ENCODE measurements around the gene TFAP2D. TPM values are rescaled to one million over a fixed set of nuclear protein-coding genes. Genes with fewer than 3 reads are reported as not detected.

The TFAP2D gene
- total RNA-seq, 1 donor from 2014 or later = not detected

DNA sequence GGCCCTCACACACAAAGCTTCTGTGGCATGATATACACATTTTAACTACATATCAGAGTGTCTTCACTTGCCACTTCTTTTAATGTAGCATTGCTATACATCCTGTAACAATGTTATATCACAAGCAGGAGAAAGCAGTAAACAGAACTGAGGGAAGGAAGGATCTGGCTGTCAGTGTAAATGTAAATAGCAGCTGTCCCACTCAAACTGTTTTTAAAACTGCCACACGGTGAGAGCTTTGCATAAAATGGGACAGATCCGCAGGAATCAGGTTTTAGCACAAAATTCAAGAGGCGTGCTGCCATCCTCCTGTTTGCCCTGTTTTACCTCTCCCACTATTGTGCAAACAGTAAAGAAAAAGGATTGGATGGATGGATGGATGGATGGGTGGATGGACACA is 28.8 kb downstream of the TFAP2D start:
- H3K4me1 Mint-ChIP-seq = no peaks in the 10 kb centered on the region
- ChIA-PET CTCF (no interaction called here), POLR2A (no interaction called here)
- intact Hi-C loops (cut with micrococcal nuclease) = no loop called here
- TF ChIP-seq, protein P1, sequence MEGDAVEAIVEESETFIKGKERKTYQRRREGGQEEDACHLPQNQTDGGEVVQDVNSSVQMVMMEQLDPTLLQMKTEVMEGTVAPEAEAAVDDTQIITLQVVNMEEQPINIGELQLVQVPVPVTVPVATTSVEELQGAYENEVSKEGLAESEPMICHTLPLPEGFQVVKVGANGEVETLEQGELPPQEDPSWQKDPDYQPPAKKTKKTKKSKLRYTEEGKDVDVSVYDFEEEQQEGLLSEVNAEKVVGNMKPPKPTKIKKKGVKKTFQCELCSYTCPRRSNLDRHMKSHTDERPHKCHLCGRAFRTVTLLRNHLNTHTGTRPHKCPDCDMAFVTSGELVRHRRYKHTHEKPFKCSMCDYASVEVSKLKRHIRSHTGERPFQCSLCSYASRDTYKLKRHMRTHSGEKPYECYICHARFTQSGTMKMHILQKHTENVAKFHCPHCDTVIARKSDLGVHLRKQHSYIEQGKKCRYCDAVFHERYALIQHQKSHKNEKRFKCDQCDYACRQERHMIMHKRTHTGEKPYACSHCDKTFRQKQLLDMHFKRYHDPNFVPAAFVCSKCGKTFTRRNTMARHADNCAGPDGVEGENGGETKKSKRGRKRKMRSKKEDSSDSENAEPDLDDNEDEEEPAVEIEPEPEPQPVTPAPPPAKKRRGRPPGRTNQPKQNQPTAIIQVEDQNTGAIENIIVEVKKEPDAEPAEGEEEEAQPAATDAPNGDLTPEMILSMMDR (IDR thresholded peaks at IDR 0.05) = no peak
- DNase-seq (no peak), ATAC-seq (ENCODE audit: low read depth) (no peak)
- no peaks in the 10 kb centered on the region for H3K36me3 Mint-ChIP-seq (ENCODE audit: low read depth)
- H3K4me3 Mint-ChIP-seq = no peak overlapping the region
- H3K27me3 Mint-ChIP-seq = no peaks in the 10 kb centered on the region
- H3K9me3 Mint-ChIP-seq = peaks cover 4% of the 10 kb centered on the region
- H3K27ac Mint-ChIP-seq = no peak overlapping the region

DNA sequence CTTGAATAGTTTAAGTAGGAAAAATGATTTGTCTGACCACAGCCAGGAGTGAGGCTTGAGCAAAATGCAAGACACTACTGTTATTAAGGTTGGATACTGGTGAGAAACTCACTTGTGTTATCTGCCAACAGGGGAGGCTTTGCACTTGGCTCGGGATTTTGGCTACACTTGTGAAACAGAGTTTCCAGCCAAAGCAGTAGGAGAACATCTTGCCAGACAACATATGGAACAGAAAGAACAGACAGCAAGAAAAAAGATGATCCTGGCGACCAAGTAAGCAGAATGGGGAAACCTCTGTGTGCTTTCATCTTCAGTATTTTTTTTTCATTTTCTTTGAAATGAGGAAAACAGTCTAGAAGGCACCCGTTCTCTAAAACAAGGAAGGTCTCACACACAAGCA is 31.6 kb downstream of the TFAP2D start:
- no peak for DNase-seq

DNA sequence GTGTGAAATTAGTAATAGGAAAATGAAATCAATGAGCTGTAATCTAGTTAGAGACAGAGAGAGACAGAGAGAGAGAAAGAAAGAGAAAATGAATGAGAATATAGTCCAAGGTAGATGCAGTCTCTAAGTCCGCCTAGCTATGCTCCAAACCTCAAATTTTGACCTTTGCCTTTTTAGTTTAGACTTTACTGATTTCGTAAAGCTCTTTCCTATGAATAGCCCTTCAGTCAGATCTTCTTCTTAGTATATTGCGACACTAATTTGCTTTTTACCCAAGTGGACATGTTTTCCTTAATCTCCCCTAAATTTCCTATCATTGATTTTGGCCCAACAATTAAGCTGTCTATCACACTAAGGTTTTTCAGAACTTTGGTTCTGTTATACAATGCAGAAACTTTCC is 49.5 kb downstream of the TFAP2D start:
- no peak overlapping the region for H3K4me3 Mint-ChIP-seq
- H3K27ac Mint-ChIP-seq = no peak overlapping the region
- no peaks in the 10 kb centered on the region for H3K27me3 Mint-ChIP-seq
- TF ChIP-seq, protein P1 (IDR thresholded peaks at IDR 0.05) = no peak
- intact Hi-C loops (cut with micrococcal nuclease) = no loop called here
- ATAC-seq (ENCODE audit: low read depth) = no peak
- peaks cover 4% of the 10 kb centered on the region for H3K9me3 Mint-ChIP-seq
- no peak for DNase-seq
- no peaks in the 10 kb centered on the region for H3K4me1 Mint-ChIP-seq
- ChIA-PET CTCF (no interaction called here), POLR2A (no interaction called here)
- no peaks in the 10 kb centered on the region for H3K36me3 Mint-ChIP-seq (ENCODE audit: low read depth)

More for the DNA sequence above, 31.6 kb downstream of the TFAP2D start:
- Mint-ChIP-seq H3K4me3 (no peak overlapping the region), H3K27me3 (no peaks in the 10 kb centered on the region), H3K36me3 (ENCODE audit: low read depth) (no peaks in the 10 kb centered on the region), H3K9me3 (no peaks in the 10 kb centered on the region), H3K4me1 (no peaks in the 10 kb centered on the region), H3K27ac (no peak overlapping the region)
- TF ChIP-seq, protein P1 (IDR thresholded peaks at IDR 0.05) = no peak
- POLR2A ChIA-PET = no interaction called here
- intact Hi-C loops (cut with micrococcal nuclease) = no loop called here
- CTCF ChIA-PET = no interaction called here
- no peak for ATAC-seq (ENCODE audit: low read depth)

DNA sequence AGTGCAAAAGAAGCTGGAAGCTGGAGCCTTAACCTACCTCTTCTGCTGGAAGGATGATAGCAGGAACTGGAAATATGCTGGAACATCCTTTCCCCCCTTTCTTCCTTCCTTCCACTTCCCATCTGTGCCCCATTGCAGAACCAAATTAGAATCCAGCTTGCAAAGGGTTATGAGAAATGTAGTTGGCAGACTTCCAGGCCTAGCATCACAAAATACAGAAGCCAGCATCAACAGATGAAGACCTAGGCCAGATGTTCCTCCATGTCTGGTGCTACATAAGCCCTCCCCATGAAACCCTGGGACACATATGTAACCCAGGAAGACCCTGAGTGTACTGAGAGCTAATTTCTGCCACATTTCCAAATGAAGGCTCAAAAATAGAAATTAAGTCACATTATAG is 65.4 kb downstream of the TFAP2D start:
- TF ChIP-seq, protein P1 (IDR thresholded peaks at IDR 0.05) = no peak
- no peaks in the 10 kb centered on the region for H3K36me3 Mint-ChIP-seq (ENCODE audit: low read depth)
- ATAC-seq (ENCODE audit: low read depth) (no peak), DNase-seq (no peak)
- no peaks in the 10 kb centered on the region for H3K27me3 Mint-ChIP-seq
- POLR2A ChIA-PET = no interaction called here
- H3K27ac Mint-ChIP-seq = no peak overlapping the region
- intact Hi-C loops (cut with micrococcal nuclease) = no loop called here
- no peaks in the 10 kb centered on the region for H3K4me1 Mint-ChIP-seq
- no peak overlapping the region for H3K4me3 Mint-ChIP-seq
- H3K9me3 Mint-ChIP-seq = no peaks in the 10 kb centered on the region
- CTCF ChIA-PET = no interaction called here

DNA sequence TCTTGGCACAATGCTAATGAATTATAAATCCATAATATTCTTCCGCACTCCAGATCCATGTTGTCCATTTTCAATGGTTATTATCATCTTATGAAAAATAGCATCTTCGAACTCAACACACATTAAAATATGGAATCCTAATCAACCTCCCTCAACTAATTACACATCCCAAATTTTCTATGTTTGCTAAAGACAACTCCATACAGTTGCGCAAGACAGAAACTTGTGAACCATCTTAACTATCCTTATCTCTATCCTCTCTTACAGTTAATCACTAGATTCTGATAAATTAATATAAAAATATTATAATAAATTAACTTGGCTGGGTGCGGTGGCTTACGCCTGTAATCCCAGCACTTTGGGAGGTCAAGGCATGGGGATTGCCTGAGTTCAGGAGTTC is 67.1 kb downstream of the TFAP2D start:
- no peak overlapping the region for H3K27ac Mint-ChIP-seq
- ChIA-PET POLR2A (no interaction called here), CTCF (no interaction called here)
- H3K4me1 Mint-ChIP-seq = no peaks in the 10 kb centered on the region
- H3K4me3 Mint-ChIP-seq = no peak overlapping the region
- no peaks in the 10 kb centered on the region for H3K27me3 Mint-ChIP-seq
- intact Hi-C loops (cut with micrococcal nuclease) = no loop called here
- DNase-seq = no peak
- H3K36me3 Mint-ChIP-seq (ENCODE audit: low read depth) = no peaks in the 10 kb centered on the region
- H3K9me3 Mint-ChIP-seq = no peaks in the 10 kb centered on the region
- TF ChIP-seq, protein P1 (IDR thresholded peaks at IDR 0.05) = no peak
- no peak for ATAC-seq (ENCODE audit: low read depth)

Measured in activated B cell treated with CpG ODN at 0.5 μM for 24 hours (primary cell).